PC-3 (cell line): ENCODE measurements around the gene LRRD1.

Experiments used
- EZH2 ChIP-seq: fragments of 300-600 bp; sonication (generic); IDR thresholded peaks from one replicate; pipeline ENCODE4 v1.6.1; 2017; ENCODE audit warnings: antibody characterized with exemption, mild to moderate bottlenecking, low read length; ENCODE audit not compliant: unreplicated experiment
- TF ChIP-seq, protein P1 (sequence below): fragments of 300-600 bp; sonication (generic); conservative IDR thresholded peaks from 2 replicates; pipeline ENCODE4 v1.5.1; 2017; ENCODE audit warnings: antibody characterized with exemption, low read depth, mild to moderate bottlenecking, low read length

DNA sequence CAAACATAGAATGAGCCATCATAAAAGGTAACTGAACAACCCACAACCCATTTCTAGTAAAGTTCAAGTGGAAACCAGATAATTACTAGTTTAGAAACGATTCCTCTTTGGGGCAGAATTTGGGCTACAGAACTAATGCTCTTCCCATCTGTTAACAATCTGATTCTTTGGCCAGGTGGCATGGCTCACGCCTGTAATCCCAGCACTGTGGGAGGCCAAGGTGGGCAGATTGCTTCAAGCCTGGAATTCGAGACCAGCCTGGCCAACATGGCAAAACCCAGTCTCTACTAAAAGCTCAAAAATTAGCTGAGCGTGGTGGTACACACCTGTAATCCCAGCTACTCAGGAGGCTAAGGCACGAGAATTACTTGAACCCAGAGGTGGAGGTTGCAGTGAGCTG is 63.1 kb downstream of the LRRD1 start:
- TF ChIP-seq, protein P1, sequence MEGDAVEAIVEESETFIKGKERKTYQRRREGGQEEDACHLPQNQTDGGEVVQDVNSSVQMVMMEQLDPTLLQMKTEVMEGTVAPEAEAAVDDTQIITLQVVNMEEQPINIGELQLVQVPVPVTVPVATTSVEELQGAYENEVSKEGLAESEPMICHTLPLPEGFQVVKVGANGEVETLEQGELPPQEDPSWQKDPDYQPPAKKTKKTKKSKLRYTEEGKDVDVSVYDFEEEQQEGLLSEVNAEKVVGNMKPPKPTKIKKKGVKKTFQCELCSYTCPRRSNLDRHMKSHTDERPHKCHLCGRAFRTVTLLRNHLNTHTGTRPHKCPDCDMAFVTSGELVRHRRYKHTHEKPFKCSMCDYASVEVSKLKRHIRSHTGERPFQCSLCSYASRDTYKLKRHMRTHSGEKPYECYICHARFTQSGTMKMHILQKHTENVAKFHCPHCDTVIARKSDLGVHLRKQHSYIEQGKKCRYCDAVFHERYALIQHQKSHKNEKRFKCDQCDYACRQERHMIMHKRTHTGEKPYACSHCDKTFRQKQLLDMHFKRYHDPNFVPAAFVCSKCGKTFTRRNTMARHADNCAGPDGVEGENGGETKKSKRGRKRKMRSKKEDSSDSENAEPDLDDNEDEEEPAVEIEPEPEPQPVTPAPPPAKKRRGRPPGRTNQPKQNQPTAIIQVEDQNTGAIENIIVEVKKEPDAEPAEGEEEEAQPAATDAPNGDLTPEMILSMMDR: no peak
- no peak for TF ChIP-seq EZH2
